Measurements from ENCODE around the gene NHERF2. TPM values are rescaled to one million over a fixed set of nuclear protein-coding genes. Genes with fewer than 3 reads are reported as not detected.
"Not testable (repeated sequence)": the region's sequence is repeated elsewhere in the genome, so short reads cannot be mapped to it uniquely, and the experiment has no call there.

NHERF2 gene
- total and polyA plus RNA-seq, 2 donors, result 25.9 to 111 TPM

DNA sequence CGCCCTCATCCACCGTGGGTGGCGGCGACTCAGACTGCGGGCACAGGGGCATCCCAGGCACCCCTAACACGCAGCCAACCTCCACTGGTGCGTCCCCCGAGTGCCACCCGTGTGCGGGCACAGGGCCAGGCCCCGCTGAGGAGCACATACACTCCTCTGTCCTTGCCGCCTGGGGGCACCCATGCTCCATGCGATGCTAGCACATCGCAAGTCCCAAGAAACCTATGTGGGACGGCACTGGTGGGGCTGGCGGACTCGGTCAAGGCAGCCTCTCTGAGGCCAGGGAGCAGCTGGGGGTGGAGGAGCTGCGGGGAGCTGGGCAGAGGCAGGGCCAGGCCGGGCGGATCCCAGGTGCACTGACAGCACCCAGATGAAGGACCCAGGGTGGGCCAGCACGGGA lies 21.1 kb upstream of the NHERF2 start:
- H3K36me3 ChIP-seq (ENCODE audit: insufficient read depth), result peaks cover 2% of the 10 kb centered on the region
- H3K4me1 ChIP-seq (ENCODE audit: insufficient read depth), result no peaks in the 10 kb centered on the region
- no peak overlapping the region for H3K4me3 ChIP-seq (ENCODE audit: low read depth, low read length)
- DNase-seq (ENCODE audit: extremely low spot score), result no peak
- WGBS, result 80% methylated on average over 21 of the region's 21 CpGs
- H3K27ac ChIP-seq (ENCODE audit: low read depth), result no peak overlapping the region

DNA sequence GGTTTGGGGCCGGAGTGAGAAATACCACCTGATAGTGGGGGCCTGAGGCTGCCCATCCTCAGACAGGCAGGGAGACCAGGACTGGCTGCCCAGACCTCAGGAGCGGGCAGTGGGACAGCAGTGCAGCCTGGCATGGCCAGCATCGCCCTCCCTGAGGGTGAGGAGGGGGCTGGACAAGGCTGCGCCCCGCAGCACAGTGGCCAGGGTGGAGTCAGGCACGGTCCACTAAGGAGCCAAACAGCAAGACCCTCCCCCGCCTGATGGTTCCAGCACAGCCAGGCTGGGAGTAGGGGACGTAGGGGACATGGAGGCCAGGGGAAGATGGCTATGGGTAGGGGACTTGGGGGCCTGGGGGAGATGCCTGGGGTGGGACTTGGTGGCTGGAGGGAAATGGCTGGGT lies 20.4 kb upstream of the NHERF2 start:
- H3K27ac ChIP-seq (ENCODE audit: low read depth), result no peak overlapping the region
- peaks cover 2% of the 10 kb centered on the region for H3K36me3 ChIP-seq (ENCODE audit: insufficient read depth)
- WGBS, result 91% methylated on average over 8 of the region's 8 CpGs
- DNase-seq (ENCODE audit: extremely low spot score), result no peak
- no peaks in the 10 kb centered on the region for H3K4me1 ChIP-seq (ENCODE audit: insufficient read depth)
- no peak overlapping the region for H3K4me3 ChIP-seq (ENCODE audit: low read depth, low read length)

DNA sequence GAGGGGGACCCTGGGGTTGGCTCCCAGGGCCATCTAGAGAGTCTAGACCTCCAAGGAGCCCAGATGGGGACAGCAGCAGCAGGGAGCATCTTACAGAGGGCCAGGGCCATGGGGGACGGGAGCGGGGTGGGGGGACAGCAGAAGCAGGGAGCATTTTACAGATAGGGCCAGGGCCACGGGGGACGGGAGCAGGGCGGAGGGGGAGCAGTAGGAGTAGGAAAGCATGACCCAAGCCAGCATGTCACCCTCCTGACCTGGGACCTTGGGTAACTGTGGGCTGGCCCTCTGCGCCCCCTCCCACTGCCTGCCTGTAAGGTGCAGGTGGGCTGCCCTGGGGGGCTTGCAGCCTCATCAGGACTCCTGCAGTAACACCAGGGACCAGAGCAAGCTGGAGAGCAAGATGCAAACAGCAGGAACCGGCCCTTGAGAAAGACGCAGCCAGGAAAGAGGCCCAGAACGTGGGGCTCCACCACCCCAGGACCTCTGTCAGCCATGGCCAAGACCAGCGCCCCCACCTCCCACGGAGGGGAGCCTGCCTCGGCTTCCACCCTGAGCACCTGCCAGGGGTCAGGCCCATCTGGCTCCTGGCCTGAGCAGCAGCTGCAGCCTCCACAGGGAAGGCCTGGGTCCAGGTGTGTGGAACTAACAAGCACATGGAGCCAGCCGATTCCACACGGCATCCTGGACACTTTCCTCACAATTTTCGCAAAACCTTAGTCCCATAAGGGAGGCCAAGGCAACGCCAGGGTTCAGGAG lies 19.4 kb upstream of the NHERF2 start:
- Histone ChIP-seq H3K4me1 (ENCODE audit: insufficient read depth) (no peaks in the 10 kb centered on the region), H3K4me3 (ENCODE audit: low read depth, low read length) (no peak overlapping the region), H3K36me3 (ENCODE audit: insufficient read depth) (no peaks in the 10 kb centered on the region), H3K27ac (ENCODE audit: low read depth) (no peak overlapping the region)
- no peak for DNase-seq (ENCODE audit: extremely low spot score)
- 77% methylated on average over 16 of the region's 16 CpGs for WGBS

DNA sequence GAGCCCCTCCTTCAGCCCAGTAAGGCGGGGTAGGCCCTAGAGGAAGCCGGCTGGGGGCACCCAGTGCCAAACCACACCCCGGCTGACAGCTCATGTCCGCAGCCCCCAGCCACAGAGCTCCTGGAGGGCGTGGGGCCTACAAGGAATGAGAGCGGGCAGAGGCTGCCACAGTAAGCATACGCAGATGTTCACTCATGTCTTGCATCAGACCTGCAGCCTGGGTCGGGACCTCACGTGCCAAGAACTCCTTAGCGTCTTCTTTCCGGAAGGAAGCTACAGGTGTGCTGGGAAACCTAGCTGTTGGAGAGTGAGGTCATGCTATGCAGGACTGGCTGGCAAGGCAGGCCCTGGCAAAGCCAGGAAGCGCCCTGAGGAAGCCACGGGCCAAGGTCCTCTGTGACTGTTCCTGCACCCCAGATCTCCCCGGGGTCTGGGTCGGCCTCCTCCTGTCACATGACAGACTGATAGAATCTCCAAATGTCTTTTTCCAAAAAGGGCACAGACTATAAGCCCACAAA lies 18.6 kb upstream of the NHERF2 start:
- no peak for DNase-seq (ENCODE audit: extremely low spot score)
- 54% methylated on average over 15 of the region's 15 CpGs for WGBS
- no peak overlapping the region for H3K27ac ChIP-seq (ENCODE audit: low read depth)
- no peaks in the 10 kb centered on the region for H3K4me1 ChIP-seq (ENCODE audit: insufficient read depth)
- no peak overlapping the region for H3K4me3 ChIP-seq (ENCODE audit: low read depth, low read length)
- H3K36me3 ChIP-seq (ENCODE audit: insufficient read depth), result no peaks in the 10 kb centered on the region

DNA sequence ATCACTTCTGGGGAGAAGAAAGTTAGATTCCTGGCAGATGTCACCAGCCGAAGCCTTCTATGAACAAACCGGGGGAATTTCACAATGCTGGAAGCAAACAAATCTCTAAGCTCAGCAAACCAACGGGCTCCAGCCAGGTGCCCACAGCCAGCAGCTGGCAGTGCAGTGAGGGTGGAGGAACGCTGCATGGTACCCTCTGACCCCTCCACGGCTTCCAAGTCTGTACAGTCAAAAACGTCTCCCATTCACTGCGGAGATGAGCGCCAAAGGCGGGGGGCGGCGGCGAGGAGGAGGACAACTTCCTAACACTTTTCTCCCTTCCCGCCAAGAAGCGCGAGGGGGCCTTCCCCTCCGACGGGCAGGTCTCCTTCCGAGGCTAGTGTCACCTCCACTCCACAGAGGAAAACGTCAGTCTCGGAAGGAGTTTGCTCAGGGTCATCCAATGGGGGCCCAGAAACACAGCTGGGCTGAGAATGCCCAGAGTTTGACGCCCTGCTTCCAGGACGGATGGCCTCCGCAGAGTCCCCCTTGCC lies 18.0 kb upstream of the NHERF2 start:
- 4% methylated on average over 23 of the region's 23 CpGs for WGBS
- H3K27ac ChIP-seq (ENCODE audit: low read depth), result no peak overlapping the region
- no peak for DNase-seq (ENCODE audit: extremely low spot score)
- no peaks in the 10 kb centered on the region for H3K4me1 ChIP-seq (ENCODE audit: insufficient read depth)
- H3K36me3 ChIP-seq (ENCODE audit: insufficient read depth), result no peaks in the 10 kb centered on the region
- H3K4me3 ChIP-seq (ENCODE audit: low read depth, low read length), result peak overlapping the region; percentile 93

DNA sequence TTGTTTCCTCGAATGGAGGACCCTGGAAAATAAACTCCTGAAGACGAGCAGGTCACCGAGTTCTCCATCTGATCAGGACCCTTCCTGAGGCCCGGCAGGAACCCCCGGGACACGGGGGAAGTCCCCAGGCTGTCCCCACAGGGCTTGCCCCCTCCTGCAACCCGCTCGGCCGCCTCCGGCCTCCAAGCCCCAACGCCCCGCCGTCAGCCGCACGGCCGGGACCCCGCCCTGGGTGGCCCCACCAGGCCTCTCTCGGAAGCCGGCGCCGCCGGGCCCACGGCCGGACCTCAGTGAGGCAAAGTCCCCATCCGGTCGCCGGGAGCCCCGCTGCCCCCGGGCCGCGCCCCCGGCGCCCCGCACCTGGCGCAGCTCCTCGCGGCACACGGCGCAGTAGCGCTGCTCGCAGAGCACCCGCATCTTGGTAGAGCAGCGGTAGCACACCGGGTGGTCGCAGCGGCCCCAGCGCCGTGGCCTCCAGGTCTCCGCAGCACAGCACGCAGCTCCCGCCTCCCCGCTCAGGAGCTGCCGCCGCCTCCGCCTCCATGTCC lies 17.5 kb upstream of the NHERF2 start:
- no peak for DNase-seq (ENCODE audit: extremely low spot score)
- Histone ChIP-seq H3K27ac (ENCODE audit: low read depth) (peak overlapping the region; percentile 80), H3K4me1 (ENCODE audit: insufficient read depth) (no peaks in the 10 kb centered on the region), H3K4me3 (ENCODE audit: low read depth, low read length) (peak overlapping the region; percentile 93), H3K36me3 (ENCODE audit: insufficient read depth) (no peaks in the 10 kb centered on the region)
- WGBS, result under 1% methylated on average over 55 of the region's 55 CpGs

DNA sequence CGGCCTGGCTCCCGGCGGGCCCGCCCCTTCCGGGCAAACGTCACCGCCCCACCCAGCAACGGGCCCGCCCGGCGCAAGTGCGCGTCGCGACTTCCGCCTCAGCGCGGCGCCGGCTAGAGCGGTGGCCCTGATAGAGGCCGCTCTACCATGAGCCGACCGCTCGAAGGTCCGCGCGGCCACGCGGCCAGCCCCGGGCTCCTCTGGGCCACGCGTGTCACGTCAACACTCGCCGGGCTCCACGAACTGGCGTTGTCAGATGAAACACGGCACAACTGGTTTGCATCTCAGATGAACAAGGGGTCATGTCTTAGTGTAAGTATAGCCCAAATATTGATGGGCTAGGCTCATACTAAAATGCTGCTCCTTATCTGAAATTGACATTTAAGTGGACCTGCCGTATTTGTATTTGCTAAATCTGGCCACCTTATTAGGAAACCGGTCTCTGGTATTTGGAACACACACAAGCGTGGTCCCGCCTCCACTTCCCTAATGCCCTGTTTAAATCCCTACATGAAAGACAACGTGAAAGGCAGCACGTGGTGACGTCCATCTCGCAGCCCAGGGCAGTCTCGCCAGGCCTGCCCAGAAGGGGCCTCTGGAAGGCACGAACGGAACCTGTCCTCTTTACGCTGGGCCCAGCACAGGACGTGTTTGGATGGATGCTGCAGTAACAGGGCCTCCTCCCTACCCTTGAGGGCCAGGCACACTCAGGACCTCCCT lies 16.8 kb upstream of the NHERF2 start, which contains the start of gene ZNF598:
Gene ZNF598 (minus strand): TSS at position 31 of the 720 bp plus-strand sequence.
- DNase-seq (ENCODE audit: extremely low spot score), result peak; percentile 41
- Histone ChIP-seq H3K27ac (ENCODE audit: low read depth) (peak within 1 kb of the TSS; percentile 84), H3K36me3 (ENCODE audit: insufficient read depth) (no peaks in the 10 kb centered on the region), H3K4me1 (ENCODE audit: insufficient read depth) (no peaks in the 10 kb centered on the region), H3K4me3 (ENCODE audit: low read depth, low read length) (peak within 1 kb of the TSS; percentile 93)
- WGBS, result 1% methylated on average over 52 of the region's 52 CpGs

DNA sequence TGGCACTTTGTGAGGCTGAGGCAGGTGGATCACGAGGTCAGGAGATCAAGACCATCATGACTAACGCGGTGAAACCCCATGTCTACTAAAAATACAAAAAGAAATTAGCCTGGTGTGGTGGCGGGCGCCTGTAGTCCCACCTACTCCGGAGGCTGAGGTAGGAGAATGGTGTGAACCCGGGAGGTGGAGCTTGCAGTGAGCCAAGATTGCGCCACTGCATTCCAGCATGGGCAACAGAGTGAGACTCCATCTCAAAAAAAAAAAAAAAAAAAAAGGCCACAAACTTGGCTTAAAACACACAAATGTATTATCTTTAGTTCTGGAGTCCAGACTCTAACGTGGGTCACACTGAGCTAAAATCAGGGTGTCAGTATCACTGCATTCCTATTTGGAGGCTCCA lies 15.0 kb upstream of the NHERF2 start:
- not testable (repeated sequence) for H3K4me3 ChIP-seq (ENCODE audit: low read depth, low read length); H3K4me1 ChIP-seq (ENCODE audit: insufficient read depth); H3K27ac ChIP-seq (ENCODE audit: low read depth); DNase-seq (ENCODE audit: extremely low spot score); H3K36me3 ChIP-seq (ENCODE audit: insufficient read depth)
- 92% methylated on average over 9 of the region's 9 CpGs for WGBS

DNA sequence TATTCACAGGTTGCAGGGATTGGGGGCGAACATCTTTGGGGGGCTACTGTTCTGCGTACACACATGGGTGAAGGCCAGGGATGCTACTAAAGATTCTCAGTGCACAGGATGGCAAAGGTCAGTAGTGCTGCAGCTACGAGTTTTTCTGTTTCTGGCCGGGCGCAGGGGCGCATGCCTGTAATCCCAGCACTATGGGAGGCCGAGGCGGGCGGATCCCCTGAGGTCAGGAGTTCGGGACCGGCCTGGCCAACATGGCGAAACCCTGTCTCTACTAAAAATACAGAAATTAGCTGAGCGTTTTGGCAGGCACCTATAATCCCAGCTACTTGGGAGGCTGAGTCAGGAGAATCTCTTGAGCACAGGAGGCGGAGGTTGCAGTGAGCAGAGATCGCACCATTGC lies 13.2 kb upstream of the NHERF2 start:
- H3K36me3 ChIP-seq (ENCODE audit: insufficient read depth), result no peaks in the 10 kb centered on the region
- no peak for DNase-seq (ENCODE audit: extremely low spot score)
- WGBS, result 89% methylated on average over 15 of the region's 15 CpGs
- no peak overlapping the region for H3K27ac ChIP-seq (ENCODE audit: low read depth)
- H3K4me1 ChIP-seq (ENCODE audit: insufficient read depth), result no peaks in the 10 kb centered on the region
- no peak overlapping the region for H3K4me3 ChIP-seq (ENCODE audit: low read depth, low read length)

DNA sequence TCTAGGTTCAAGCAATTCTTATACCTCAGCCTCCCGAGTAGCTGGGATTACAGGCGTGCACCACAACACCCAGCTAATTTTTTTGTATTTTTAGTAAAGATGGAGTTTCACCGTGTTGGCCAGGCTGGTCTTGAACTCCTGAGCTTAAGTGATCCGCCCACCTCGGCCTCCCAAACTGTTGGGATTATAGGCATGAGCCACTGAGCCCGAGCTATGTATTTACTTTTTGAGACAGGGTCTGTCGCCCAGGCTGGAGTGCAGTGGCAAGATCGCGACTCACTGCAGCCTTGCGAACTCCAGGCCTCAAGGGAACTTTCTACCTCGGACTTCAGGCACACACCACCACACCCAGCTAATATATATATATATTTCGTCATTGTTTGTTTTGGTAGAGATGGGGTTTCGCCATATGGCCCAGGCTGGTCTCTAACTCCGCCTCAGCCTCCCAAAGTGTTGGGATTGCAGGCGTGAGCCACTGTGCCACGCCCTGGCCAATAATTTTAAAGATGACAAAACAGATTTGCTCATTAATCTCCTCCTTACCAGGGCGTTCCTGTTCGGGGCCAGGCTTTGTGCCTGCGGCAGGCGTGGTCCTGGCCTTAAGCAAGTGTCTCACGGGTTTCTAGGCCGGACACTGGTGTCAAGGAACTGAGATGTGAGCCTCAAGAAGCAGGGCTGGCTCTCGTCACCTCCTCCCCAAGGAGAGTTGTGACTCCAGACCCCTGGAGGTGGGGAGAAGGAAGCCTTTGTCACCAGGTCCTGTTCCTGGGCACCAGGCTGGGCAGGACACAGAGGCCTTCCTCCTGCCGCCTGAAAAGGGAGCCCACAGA lies 11.4 kb upstream of the NHERF2 start:
- DNase-seq (ENCODE audit: extremely low spot score), result no peak
- no peaks in the 10 kb centered on the region for H3K36me3 ChIP-seq (ENCODE audit: insufficient read depth)
- H3K4me1 ChIP-seq (ENCODE audit: insufficient read depth), result no peaks in the 10 kb centered on the region
- no peak overlapping the region for H3K4me3 ChIP-seq (ENCODE audit: low read depth, low read length)
- no peak overlapping the region for H3K27ac ChIP-seq (ENCODE audit: low read depth)
- 77% methylated on average over 24 of the region's 24 CpGs for WGBS

DNA sequence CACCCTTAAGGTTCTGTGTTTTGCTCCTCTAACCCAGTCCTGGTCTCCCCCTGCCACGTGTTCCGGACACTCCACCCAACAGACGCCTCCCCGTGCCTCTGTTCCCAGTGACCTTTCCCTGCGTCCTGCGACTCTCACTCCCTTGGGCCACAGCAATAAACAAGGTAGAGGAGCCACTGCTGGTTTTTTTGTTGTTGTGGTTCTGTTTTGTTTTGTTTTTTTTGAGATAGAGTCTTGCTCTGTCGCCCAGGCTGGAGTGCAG lies 10.8 kb upstream of the NHERF2 start:
- no peak overlapping the region for H3K27ac ChIP-seq (ENCODE audit: low read depth)
- WGBS, result 81% methylated on average over 7 of the region's 7 CpGs
- no peaks in the 10 kb centered on the region for H3K36me3 ChIP-seq (ENCODE audit: insufficient read depth)
- no peak for DNase-seq (ENCODE audit: extremely low spot score)
- no peaks in the 10 kb centered on the region for H3K4me1 ChIP-seq (ENCODE audit: insufficient read depth)
- no peak overlapping the region for H3K4me3 ChIP-seq (ENCODE audit: low read depth, low read length)

DNA sequence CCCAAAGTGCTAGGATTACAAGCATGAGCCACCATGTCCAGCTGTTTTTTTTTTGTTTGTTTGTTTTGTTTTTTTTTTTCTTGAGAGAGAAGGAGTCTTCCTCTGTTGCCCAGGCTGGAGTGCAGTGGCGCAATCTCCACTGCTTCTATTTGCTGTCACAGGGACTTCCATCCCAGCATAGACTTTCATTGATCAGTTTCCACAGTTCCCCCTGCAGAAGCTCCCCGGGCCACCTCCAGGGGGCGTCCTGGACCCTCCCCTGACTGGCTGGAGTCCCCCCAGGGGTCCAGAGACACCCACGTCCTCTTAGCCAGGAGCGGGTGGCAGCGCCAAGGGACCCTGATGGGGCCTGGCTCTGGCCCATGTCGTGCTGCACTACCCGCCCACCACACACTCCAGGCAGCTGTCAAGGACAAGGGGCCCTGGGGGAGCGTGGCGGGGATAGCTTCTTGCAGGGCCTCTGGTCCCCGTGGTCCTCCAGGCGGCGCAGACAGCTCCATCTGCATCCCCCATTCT lies 10.2 kb upstream of the NHERF2 start:
- Histone ChIP-seq H3K4me1 (ENCODE audit: insufficient read depth) (no peaks in the 10 kb centered on the region), H3K36me3 (ENCODE audit: insufficient read depth) (no peaks in the 10 kb centered on the region), H3K4me3 (ENCODE audit: low read depth, low read length) (no peak overlapping the region), H3K27ac (ENCODE audit: low read depth) (no peak overlapping the region)
- DNase-seq (ENCODE audit: extremely low spot score), result no peak
- 43% methylated on average over 13 of the region's 13 CpGs for WGBS

DNA sequence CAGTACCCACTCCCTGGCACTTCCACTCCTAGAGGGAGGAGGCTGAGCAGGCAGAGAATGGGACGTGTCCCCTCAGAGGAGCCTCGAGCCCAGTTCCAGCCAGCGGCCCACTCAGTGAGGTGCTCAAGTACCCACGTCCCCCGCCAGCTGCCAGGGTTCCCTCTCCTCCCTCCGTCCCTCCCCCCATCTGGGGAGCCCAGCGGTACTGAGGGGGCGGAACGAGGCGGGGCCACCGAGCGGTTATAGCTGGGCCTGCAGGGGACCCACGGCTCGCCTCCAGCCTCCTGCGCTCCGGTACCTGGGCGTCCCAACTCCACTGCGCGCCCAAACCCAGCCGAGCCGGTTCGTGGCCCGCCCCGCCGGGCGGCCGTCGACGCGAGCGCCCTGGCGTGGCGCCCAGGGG lies 7.2 kb upstream of the NHERF2 start, which contains the start of gene NPW:
Gene NPW (plus strand): TSS at position 268 of the 403 bp plus-strand sequence.
- Histone ChIP-seq H3K27ac (ENCODE audit: low read depth) (no peak within 1 kb of the TSS), H3K4me3 (ENCODE audit: low read depth, low read length) (peak within 1 kb of the TSS; percentile 19), H3K36me3 (ENCODE audit: insufficient read depth) (no peaks in the 10 kb centered on the region), H3K4me1 (ENCODE audit: insufficient read depth) (no peaks in the 10 kb centered on the region)
- 2% methylated on average over 33 of the region's 33 CpGs for WGBS
- no peak for DNase-seq (ENCODE audit: extremely low spot score)
